MM.1S (cell line): Measurements from ENCODE around the gene RHBDL2.

Experiments used
- CTCF ChIP-seq: fragments of 300-600 bp; sonication (generic); IDR thresholded peaks from 2 replicates; pipeline ENCODE4 v1.5.1; 2016; ENCODE audit warnings: antibody characterized with exemption, low read length, mixed read lengths
- EZH2 ChIP-seq: fragments of 300-600 bp; sonication (generic); optimal IDR thresholded peaks from 2 replicates; pipeline ENCODE3; 2017; ENCODE audit warnings: low read depth, mild to moderate bottlenecking, antibody characterized with exemption, low read length, mixed read lengths
- EZH2phosphoT487 ChIP-seq: fragments of 300-600 bp; sonication (generic); IDR thresholded peaks from 2 replicates; pipeline ENCODE4 v1.6.1; 2018; ENCODE audit warnings: antibody characterized with exemption, low read length

- no peak for TF ChIP-seq CTCF
- TF ChIP-seq EZH2: no peak
- TF ChIP-seq EZH2phosphoT487: no peak
Observed at GRCh38 chr1:38973659-38974437, 32.2 kb upstream of the RHBDL2 start.
